Activated CD8-positive, alpha-beta T cell treated with anti-CD3 and anti-CD28 coated beads for 36 hours (primary cell): ENCODE measurements around the gene MACC1. TPM values are rescaled to one million over a fixed set of nuclear protein-coding genes. Genes with fewer than 3 reads are reported as not detected.

ENCODE experiments used
- ATAC-seq: fragments of 200-7000 bp; cut with Tn5 transposase; one replicate; pipeline ENCODE4 v1.10.0; 2021; ENCODE audit warnings: mild to moderate bottlenecking, moderate library complexity
- CTCF ChIA-PET: fragments of 350-600 bp; sonication (Branson Sonifier 250); formaldehyde crosslinking; loops from one replicate; lab custom pipeline; 2021; ENCODE audit warnings: antibody characterized with exemption; lab: Charles Lee
- POLR2A ChIA-PET: fragments of 350-600 bp; sonication (Branson Sonifier 250); formaldehyde crosslinking; loops from one replicate; lab custom pipeline; 2021; ENCODE audit warnings: antibody characterized with exemption; lab: Charles Lee
- DNase-seq: peaks from one replicate; pipeline ENCODE4 v3.0.0-alpha.2; 2020
- H3K27ac Mint-ChIP-seq: one replicate; pipeline ENCODE4 v1.8.0; 2021; ENCODE audit warnings: mild to moderate bottlenecking, mixed read lengths
- H3K27me3 Mint-ChIP-seq: one replicate; pipeline ENCODE4 v1.8.0; 2021; ENCODE audit warnings: mixed read lengths
- H3K36me3 Mint-ChIP-seq: one replicate; pipeline ENCODE4 v1.8.0; 2021; ENCODE audit warnings: low read depth, mixed read lengths
- H3K4me1 Mint-ChIP-seq: one replicate; pipeline ENCODE4 v1.8.0; 2021; ENCODE audit warnings: low read depth, mixed read lengths
- H3K4me3 Mint-ChIP-seq: one replicate; pipeline ENCODE4 v1.8.0; 2021; ENCODE audit warnings: mild to moderate bottlenecking, moderate library complexity, mixed read lengths
- H3K9me3 Mint-ChIP-seq: one replicate; pipeline ENCODE4 v1.8.0; 2021; ENCODE audit warnings: mixed read lengths
- intact Hi-C: fragments of 100-400 bp; cut with micrococcal nuclease; formaldehyde crosslinking; loops from one replicate; pipeline ENCODE4 v1.10.0; 2022
- total RNA-seq, 2 experiments: library from RNA; stranded (reverse); gene quantifications; one replicate each; pipeline ENCODE4 v1.2.3, GENCODE V29; 2021
- TF ChIP-seq, protein P1 (sequence below): fragments of 200-600 bp; IDR thresholded peaks from one replicate; pipeline ENCODE4 v1.8.0; 2022; ENCODE audit warnings: antibody characterized with exemption, mild to moderate bottlenecking

Gene MACC1
- total RNA-seq, 2 experiments from 2014 or later, result 0.14 to 0.38 TPM

DNA sequence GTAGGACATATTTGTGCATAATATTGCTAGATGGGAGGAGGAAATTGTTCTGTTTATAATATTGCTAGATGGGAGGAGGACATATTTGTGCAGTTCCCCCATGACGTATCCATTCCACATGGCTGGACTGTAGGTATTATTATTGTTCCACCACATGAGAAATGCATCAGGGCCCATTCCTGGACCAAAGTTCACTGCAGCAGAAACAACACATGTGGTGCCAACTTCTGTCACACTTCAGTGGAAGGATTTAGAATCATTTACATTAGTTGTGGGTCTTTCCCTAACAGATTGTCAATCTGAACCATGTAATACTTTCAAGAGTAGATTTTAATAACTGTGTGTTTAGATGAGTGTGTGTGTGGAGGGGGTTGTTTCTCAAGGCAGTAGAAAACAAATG, 32.7 kb upstream of the MACC1 start:
- ATAC-seq, result no peak
- Mint-ChIP-seq H3K27me3 (peaks cover 3% of the 10 kb centered on the region), H3K4me3 (no peak overlapping the region), H3K36me3 (no peaks in the 10 kb centered on the region), H3K27ac (no peak overlapping the region), H3K9me3 (no peaks in the 10 kb centered on the region), H3K4me1 (no peaks in the 10 kb centered on the region)
- ChIA-PET POLR2A (no interaction called here), CTCF (no interaction called here)
- intact Hi-C loops, result no loop called here
- TF ChIP-seq, protein P1, sequence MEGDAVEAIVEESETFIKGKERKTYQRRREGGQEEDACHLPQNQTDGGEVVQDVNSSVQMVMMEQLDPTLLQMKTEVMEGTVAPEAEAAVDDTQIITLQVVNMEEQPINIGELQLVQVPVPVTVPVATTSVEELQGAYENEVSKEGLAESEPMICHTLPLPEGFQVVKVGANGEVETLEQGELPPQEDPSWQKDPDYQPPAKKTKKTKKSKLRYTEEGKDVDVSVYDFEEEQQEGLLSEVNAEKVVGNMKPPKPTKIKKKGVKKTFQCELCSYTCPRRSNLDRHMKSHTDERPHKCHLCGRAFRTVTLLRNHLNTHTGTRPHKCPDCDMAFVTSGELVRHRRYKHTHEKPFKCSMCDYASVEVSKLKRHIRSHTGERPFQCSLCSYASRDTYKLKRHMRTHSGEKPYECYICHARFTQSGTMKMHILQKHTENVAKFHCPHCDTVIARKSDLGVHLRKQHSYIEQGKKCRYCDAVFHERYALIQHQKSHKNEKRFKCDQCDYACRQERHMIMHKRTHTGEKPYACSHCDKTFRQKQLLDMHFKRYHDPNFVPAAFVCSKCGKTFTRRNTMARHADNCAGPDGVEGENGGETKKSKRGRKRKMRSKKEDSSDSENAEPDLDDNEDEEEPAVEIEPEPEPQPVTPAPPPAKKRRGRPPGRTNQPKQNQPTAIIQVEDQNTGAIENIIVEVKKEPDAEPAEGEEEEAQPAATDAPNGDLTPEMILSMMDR, result no peak
- no peak for DNase-seq

DNA sequence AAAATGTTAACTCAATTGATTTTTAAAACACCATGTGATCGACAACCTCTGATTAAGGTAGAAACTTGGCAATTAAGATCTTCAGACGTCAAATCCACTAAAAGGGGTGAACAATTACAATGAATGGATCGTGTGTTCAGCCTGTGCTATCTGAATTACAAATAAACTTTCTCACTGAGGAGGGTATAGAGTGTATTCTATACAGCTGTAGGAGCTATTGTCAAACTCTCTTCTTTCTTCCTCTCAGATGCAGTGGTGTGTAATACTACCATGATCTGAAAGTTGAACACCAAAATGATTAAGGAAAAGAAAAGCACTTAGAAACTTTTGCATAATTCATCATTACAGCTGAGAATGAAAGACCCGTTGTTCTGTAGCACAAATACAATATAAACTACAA, 32.2 kb upstream of the MACC1 start:
- Mint-ChIP-seq H3K9me3 (no peaks in the 10 kb centered on the region), H3K36me3 (no peaks in the 10 kb centered on the region), H3K27ac (no peak overlapping the region), H3K27me3 (peaks cover 4% of the 10 kb centered on the region), H3K4me1 (no peaks in the 10 kb centered on the region), H3K4me3 (no peak overlapping the region)
- ATAC-seq (no peak), DNase-seq (no peak)
- intact Hi-C loops, result no loop called here
- POLR2A ChIA-PET, result no interaction called here
- TF ChIP-seq, protein P1, result no peak
- CTCF ChIA-PET, result no interaction called here

DNA sequence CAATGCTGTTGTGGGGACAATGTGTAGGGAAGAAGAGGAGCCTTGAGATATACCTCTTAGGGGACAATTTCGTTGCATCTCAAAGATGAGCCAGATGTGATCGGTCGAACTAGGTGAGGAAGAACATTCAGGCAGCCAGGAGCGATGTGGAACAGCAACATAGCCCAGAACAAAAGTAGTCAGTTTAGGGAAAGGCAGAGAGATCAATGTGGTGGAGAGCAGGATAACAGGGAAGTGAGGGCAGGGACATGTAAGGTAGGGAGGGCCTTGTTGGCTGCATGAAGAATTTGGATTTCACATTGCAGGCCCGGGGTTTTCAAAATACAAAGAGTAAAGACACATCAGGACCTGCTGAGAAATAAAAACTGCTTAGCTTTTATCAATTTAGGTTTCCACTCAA, 29.1 kb upstream of the MACC1 start:
- Mint-ChIP-seq H3K36me3 (no peaks in the 10 kb centered on the region), H3K9me3 (no peaks in the 10 kb centered on the region), H3K4me3 (no peak overlapping the region), H3K27ac (no peak overlapping the region), H3K27me3 (peaks cover 6% of the 10 kb centered on the region), H3K4me1 (no peaks in the 10 kb centered on the region)
- POLR2A ChIA-PET, result no interaction called here
- TF ChIP-seq, protein P1, result no peak
- ATAC-seq (no peak), DNase-seq (no peak)
- CTCF ChIA-PET, result no interaction called here
- intact Hi-C loops, result no loop called here

DNA sequence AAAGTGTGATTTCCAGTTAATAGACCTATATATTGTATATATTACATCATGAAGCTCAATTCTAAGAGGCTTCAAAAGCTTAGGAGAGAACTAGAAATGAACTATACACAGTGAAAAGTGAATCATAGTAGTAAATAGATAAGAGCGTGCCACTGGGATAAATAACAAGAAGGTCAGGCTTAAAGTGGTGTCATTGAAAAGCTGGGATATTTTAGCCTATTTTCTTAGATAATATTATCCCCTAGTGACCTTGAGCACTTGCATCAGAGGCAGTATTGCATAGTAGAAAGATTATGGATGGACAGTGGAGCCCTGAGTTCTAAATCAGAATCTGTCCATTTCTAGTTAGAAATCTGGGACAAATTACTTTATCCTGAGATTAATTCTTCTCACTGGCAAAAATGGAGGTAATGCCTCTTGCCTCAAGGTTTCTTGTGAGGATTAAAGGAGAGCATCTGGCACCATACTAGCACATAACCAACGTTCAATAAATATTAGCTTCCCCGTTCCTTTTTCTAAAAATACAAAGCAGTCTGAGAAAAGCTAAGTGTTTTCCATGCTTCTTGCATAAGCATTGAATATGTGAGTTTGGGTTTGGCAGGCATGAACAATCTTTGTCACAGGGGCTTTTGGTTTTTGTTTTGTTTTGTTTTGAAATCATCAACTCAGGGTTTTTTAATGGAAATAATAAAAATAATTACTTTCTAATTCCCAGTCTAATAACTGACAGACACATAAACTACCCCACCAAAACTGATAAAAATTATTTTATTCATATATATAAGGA, 27.3 kb upstream of the MACC1 start:
- Mint-ChIP-seq H3K9me3 (no peaks in the 10 kb centered on the region), H3K36me3 (no peaks in the 10 kb centered on the region), H3K27ac (no peak overlapping the region), H3K4me3 (no peak overlapping the region), H3K27me3 (peaks cover 5% of the 10 kb centered on the region), H3K4me1 (peaks cover 3% of the 10 kb centered on the region)
- ChIA-PET POLR2A (no interaction called here), CTCF (no interaction called here)
- ATAC-seq, result no peak
- intact Hi-C loops, result no loop called here
- no peak for DNase-seq
- TF ChIP-seq, protein P1, result no peak

DNA sequence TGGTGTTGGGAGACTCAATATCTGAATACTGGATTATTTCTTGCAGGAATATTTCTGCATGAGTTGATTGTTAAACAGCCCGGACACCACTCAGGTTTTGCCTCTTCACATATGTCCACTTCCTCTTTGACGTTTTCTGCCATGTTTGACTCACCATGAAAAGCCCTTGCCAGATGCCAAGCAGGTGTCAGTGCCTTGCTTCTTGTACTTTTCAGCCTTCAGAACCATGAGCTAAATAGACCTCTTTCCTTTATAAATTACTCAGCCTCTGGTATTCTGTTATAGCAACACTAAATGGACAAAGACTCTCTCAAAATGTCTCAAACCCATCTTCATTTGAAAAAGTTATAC, 24.7 kb upstream of the MACC1 start:
- intact Hi-C loops, result no loop called here
- TF ChIP-seq, protein P1, result no peak
- DNase-seq (no peak), ATAC-seq (no peak)
- Mint-ChIP-seq H3K36me3 (no peaks in the 10 kb centered on the region), H3K4me3 (no peak overlapping the region), H3K9me3 (peaks cover 3% of the 10 kb centered on the region), H3K4me1 (peaks cover 16% of the 10 kb centered on the region), H3K27me3 (peaks cover 7% of the 10 kb centered on the region), H3K27ac (no peak overlapping the region)
- CTCF ChIA-PET, result no interaction called here
- POLR2A ChIA-PET, result no interaction called here
